GM12865 (cell line): Measurements from ENCODE around the gene GRIA4.
"Not testable (repeated sequence)": the region's sequence is repeated elsewhere in the genome, so short reads cannot be mapped to it uniquely, and the experiment has no call there.

ENCODE experiments used
- DNase-seq: peaks from one replicate; pipeline ENCODE4 v3.0.0; 2010; ENCODE audit warnings: low read depth
- H3K4me3 ChIP-seq: 2 replicates; pipeline ENCODE4 v1.5.1; 2011; ENCODE audit warnings: mild to moderate bottlenecking, low read depth, low read length, control low read depth
- TF ChIP-seq, protein P1 (sequence below): IDR thresholded peaks from 2 replicates; pipeline ENCODE4 v1.5.1; 2011; ENCODE audit warnings: low read length, control low read depth, low read depth, inconsistent platforms; ENCODE audit not compliant: insufficient read depth; ENCODE audit errors: missing control alignments

Gene GRIA4

DNA sequence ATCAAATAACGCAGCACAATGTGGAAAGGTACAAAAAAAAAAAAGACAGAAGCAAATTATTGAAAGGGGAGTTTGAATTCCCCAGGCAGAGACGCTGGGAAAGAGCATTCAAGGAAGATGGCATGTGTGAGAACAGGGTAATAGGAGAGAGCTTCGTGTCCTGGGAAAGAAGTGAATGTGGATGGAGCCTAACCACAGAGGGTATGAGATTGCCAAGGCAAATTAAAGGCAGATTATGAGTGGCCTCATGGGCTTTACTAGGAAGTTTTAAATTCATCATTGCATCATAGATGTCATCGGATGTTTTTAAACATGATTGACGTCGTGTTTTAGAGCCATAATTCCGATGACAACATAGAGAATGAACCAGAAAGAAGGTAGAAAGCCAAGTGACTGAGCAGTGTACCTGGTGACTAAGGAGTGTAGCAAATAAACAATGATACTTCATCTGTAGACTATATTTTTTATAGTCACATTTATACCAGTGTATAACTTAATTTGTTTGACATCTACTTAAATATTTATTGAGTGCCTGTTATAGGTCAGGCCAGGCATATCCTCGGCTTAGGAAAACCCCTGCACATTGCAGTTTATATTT, 260.7 kb downstream of the GRIA4 start:
- no peak for DNase-seq

DNA sequence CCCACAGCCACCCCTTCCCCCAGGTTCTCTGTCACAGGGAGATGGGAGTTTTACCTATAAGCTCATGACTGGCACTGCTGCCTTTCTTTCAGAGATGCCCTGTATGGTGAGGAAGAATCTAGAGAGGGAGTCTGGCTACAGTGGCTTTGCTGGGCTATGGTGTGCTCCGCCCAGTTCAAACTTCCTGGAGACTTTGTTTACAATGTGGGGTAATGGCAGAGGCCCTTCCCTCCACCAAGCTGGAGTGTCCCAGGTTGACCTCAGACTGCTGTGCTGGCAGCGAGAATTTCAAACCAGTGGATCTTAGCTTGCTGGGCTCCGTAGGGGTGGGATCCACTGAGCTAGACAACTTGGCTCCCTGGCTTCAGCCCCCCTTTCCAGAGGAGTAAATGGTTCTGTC, 268.6 kb downstream of the GRIA4 start:
- TF ChIP-seq, protein P1, sequence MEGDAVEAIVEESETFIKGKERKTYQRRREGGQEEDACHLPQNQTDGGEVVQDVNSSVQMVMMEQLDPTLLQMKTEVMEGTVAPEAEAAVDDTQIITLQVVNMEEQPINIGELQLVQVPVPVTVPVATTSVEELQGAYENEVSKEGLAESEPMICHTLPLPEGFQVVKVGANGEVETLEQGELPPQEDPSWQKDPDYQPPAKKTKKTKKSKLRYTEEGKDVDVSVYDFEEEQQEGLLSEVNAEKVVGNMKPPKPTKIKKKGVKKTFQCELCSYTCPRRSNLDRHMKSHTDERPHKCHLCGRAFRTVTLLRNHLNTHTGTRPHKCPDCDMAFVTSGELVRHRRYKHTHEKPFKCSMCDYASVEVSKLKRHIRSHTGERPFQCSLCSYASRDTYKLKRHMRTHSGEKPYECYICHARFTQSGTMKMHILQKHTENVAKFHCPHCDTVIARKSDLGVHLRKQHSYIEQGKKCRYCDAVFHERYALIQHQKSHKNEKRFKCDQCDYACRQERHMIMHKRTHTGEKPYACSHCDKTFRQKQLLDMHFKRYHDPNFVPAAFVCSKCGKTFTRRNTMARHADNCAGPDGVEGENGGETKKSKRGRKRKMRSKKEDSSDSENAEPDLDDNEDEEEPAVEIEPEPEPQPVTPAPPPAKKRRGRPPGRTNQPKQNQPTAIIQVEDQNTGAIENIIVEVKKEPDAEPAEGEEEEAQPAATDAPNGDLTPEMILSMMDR = no peak
- DNase-seq = no peak
- H3K4me3 ChIP-seq = no peak overlapping the region

More for the DNA sequence above, 260.7 kb downstream of the GRIA4 start:
- TF ChIP-seq, protein P1 = no peak
- H3K4me3 ChIP-seq = no peak overlapping the region

DNA sequence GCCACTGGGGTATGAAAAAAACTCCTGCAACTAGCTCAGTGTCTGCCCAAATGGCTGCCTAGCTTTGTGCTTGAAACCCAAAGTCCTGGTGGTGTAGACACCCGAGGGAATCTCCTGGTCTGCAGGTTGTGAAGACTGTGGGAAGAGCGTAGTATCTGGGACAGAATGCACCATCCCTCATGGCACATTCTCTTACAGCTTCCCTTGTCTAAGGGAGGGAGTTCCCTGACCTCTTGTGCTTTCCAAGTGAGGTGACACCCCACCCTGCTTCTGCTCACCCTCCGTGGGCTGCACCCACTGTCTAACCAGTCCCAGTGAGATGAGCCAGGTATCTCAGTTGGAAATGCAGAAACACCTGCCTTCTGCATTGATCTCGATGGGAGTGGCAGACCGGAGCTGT, 269.1 kb downstream of the GRIA4 start:
- DNase-seq, H3K4me3 ChIP-seq: not testable (repeated sequence)

DNA sequence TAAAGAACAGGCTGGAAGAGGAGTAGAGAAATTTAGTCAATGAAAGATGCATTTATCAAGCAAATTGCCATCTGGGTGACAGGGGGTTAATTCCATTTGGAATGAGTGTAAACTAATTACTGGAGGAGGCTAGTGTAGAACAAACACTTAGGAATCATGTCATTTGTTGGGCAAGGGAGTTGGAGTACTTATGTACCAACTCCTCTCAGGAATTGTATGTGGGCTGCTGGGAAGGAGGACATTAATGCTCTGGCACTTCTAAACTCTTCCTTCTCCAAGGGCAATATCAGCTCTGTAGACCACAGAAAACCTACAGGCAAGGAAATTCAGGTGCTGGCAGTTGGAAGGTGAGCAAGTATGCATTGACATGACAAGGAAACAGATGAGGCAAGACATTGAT, 271.2 kb downstream of the GRIA4 start:
- DNase-seq = no peak
- TF ChIP-seq, protein P1 = no peak
- H3K4me3 ChIP-seq = no peak overlapping the region

DNA sequence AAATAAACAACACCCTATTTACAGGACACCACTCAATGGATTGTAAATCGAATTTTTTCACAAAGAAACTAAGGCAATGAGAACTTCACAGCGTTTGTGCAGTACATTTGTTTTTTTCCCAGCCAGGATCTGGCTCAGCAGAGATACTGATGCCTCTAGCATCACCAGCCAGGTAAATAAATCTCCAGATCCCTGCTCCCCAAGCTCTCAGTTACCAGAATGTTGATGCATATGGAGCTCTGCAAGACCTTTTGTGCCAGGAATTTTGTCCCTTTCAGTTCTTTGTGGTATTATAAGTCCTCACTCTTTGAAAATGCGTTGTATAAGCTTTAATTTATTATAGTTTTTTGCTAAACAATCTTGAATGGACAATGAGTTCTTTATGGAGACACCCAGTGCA, 274.6 kb downstream of the GRIA4 start:
- TF ChIP-seq, protein P1 = no peak
- no peak for DNase-seq
- H3K4me3 ChIP-seq = no peak overlapping the region

DNA sequence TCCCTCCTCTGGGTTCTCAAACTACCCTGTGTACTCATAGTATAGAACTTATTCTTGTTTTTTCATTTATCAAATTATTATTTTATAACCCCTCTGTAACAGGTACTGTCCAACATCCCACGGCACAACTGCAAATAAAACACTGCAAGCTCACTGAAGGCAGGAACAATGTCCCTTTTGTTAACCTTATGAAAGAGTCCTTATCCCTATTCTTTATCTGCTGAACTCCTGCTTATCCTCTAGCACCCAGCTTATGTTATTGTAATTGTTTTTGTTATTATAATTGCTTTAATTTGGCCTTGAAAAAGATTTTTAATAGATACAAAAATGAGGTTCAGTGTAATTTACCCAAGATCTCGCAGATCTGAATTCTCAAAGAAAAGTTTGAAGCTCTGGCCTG, 281.8 kb downstream of the GRIA4 start:
- H3K4me3 ChIP-seq = no peak overlapping the region
- TF ChIP-seq, protein P1 = no peak
- DNase-seq = no peak

DNA sequence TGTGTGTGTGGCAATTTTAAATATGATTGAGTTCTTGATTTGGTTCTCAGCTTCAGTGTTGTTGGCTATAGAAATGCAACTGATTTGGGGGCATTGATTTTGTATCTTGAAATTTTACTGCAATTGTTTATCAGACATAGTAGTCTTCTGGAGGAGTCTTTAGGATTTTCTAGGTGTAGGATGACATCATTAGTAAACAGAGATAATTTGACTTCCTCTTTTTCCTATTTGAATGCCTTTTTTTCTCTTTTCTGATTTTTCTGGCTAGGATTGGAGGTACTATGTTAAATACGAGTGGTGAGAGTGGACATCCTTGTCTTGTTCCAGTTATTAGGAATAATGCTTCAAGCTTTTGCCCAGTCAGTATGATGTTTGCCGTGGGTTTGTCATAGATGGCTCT, 287.3 kb downstream of the GRIA4 start:
- no peak for DNase-seq
- TF ChIP-seq, protein P1 = no peak
- no peak overlapping the region for H3K4me3 ChIP-seq
